MM.1S (cell line): Measurements from ENCODE around the gene SNX20.

Experiments used
- DNase-seq: peaks from one replicate; pipeline ENCODE4 v3.0.0-alpha.2; 2015
- H2AFZ ChIP-seq: fragments of 300-600 bp; sonication (generic); 2 replicates; pipeline ENCODE4 v1.6.0; 2016; ENCODE audit warnings: antibody characterized with exemption, low read length
- H3F3A ChIP-seq: fragments of 300-600 bp; sonication (generic); 2 replicates; pipeline ENCODE4 v1.6.1; 2016; ENCODE audit warnings: mild to moderate bottlenecking, antibody characterized with exemption, low read length, moderate library complexity, mixed read lengths; ENCODE audit not compliant: insufficient read depth
- H3K27ac ChIP-seq: fragments of 300-600 bp; sonication (generic); 2 replicates; pipeline ENCODE4 v1.5.1; 2016; ENCODE audit warnings: mild to moderate bottlenecking, low read length
- H3K27me3 ChIP-seq: fragments of 300-600 bp; sonication (generic); replicated peaks from 2 replicates; pipeline ENCODE4 v1.6.0; 2016; ENCODE audit warnings: low read length; ENCODE audit not compliant: insufficient read depth
- H3K36me3 ChIP-seq: fragments of 300-600 bp; sonication (generic); replicated peaks from 2 replicates; pipeline ENCODE4 v1.6.1; 2016; ENCODE audit warnings: mild to moderate bottlenecking, low read length, mixed read lengths; ENCODE audit not compliant: insufficient read depth
- H3K4me1 ChIP-seq: fragments of 300-600 bp; sonication (generic); 2 replicates; pipeline ENCODE4 v1.6.1; 2016; ENCODE audit warnings: low read length, mixed read lengths
- H3K4me2 ChIP-seq: fragments of 300-600 bp; sonication (generic); 2 replicates; pipeline ENCODE4 v1.6.0; 2016; ENCODE audit warnings: low read depth, low read length
- H3K4me3 ChIP-seq: fragments of 300-600 bp; sonication (generic); 2 replicates; pipeline ENCODE4 v1.5.1; 2016; ENCODE audit warnings: low read length, mixed read lengths
- H3K79me2 ChIP-seq: fragments of 300-600 bp; sonication (generic); 2 replicates; pipeline ENCODE4 v1.6.1; 2016; ENCODE audit warnings: mixed run types, low read length, mixed read lengths
- H3K9ac ChIP-seq: fragments of 300-600 bp; sonication (generic); 2 replicates; pipeline ENCODE4 v1.6.1; 2016; ENCODE audit warnings: low read length, mixed read lengths
- H3K9me2 ChIP-seq: fragments of 300-600 bp; sonication (generic); replicated peaks from 2 replicates; pipeline ENCODE4 v1.6.1; 2016; ENCODE audit warnings: mild to moderate bottlenecking, low read length, mixed read lengths; ENCODE audit not compliant: insufficient read depth
- H3K9me3 ChIP-seq: fragments of 300-600 bp; sonication (generic); replicated peaks from 2 replicates; pipeline ENCODE4 v1.6.1; 2016; ENCODE audit warnings: mild to moderate bottlenecking, low read length, mixed read lengths; ENCODE audit not compliant: insufficient read depth
- H4K20me1 ChIP-seq: fragments of 300-600 bp; sonication (generic); 2 replicates; pipeline ENCODE4 v1.6.1; 2016; ENCODE audit warnings: mild to moderate bottlenecking, low read length, moderate library complexity, mixed read lengths; ENCODE audit not compliant: insufficient read depth
- CTCF ChIP-seq: fragments of 300-600 bp; sonication (generic); IDR thresholded peaks from 2 replicates; pipeline ENCODE4 v1.5.1; 2016; ENCODE audit warnings: antibody characterized with exemption, low read length, mixed read lengths
- EZH2 ChIP-seq: fragments of 300-600 bp; sonication (generic); optimal IDR thresholded peaks from 2 replicates; pipeline ENCODE3; 2017; ENCODE audit warnings: low read depth, mild to moderate bottlenecking, antibody characterized with exemption, low read length, mixed read lengths
- EZH2phosphoT487 ChIP-seq: fragments of 300-600 bp; sonication (generic); IDR thresholded peaks from 2 replicates; pipeline ENCODE4 v1.6.1; 2018; ENCODE audit warnings: antibody characterized with exemption, low read length

SNX20 gene

DNA sequence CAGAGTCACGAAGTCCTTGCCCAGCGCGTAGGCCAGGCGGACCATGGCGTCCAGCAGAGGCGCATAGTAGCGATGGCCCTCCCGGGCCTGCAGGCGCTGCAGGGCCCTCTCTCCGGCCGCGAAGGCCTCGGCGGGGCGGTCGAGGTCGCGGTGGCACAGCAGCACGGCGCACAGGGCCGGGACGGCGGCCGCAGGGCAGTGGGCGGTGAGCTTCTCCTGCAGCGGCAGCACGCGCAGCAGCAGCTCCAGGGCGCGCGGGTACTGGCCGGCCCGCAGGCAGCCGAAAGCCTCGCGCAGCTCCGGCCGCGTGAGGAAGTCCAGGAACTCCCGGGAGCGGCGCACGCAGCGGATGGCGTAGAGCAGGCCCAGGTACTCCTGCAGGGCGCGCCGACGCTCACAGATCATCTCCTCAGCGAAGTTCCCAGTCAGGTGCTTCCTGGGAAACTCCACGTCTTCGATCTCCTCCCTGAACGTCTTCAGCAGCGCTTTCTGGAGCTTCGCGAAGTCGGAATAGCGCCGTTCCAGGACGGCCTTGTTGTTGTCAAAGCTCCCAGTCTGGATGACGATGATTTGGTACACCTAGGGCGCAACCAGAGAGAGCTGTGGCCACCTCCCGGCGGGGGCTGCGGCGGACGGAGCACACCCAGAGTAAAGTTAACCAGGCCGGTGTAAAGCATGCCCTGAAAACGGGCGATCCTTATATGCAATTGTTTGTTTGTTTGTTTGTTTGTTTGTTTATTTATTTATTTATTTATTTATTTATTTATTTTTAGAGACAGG is 7.4 kb downstream of the SNX20 start:
- H3K4me3 ChIP-seq, result no peak overlapping the region
- H3K36me3 ChIP-seq, result peaks cover 16% of the 10 kb centered on the region
- DNase-seq, result no peak
- no peaks in the 10 kb centered on the region for H3K4me1 ChIP-seq
- H2AFZ ChIP-seq, result no peak overlapping the region
- H3K9me2 ChIP-seq, result no peaks in the 10 kb centered on the region
- no peak overlapping the region for H3K4me2 ChIP-seq
- no peak overlapping the region for H3K9ac ChIP-seq
- H3K79me2 ChIP-seq, result peaks cover 5% of the 10 kb centered on the region; the same call in 1 of the 2 replicates
- no peak overlapping the region for H3K27ac ChIP-seq
- no peaks in the 10 kb centered on the region for H3F3A ChIP-seq
- H3K9me3 ChIP-seq, result no peaks in the 10 kb centered on the region; the same call in 1 of the 2 replicates
- H4K20me1 ChIP-seq, result no peaks in the 10 kb centered on the region
- no peaks in the 10 kb centered on the region for H3K27me3 ChIP-seq
- no peak for TF ChIP-seq CTCF
- TF ChIP-seq EZH2phosphoT487, result no peak
- TF ChIP-seq EZH2, result no peak

DNA sequence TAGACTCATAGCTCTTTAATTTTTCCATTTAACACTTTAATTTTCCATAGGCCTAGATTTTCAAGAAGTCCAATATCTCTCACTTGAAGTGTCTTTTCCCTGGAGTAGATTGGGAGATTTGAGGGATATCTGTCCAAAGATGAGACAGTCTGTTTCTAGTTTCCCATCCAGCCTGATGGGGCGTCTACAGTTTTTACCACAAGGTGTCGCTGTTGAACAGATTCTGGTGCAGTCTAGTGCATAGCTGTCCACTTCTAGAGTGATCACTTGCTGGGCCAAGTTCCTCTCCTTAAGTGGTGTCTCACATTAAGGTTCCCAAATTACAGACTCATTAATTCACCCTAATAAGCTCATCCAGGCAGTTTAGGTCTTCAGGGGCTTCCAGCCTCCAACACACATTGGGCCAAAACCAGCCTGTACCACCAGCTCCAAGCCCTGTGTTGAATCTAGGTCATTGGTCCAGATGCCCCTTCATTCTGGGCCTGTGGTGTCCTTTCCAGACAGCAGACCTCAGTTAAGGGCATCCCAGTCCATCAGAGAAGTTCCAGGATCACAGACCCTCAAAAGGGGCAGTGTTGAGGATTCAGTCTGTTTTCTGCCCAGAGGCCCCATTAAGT is 9.4 kb downstream of the SNX20 start:
- H3K4me1 ChIP-seq, result no peaks in the 10 kb centered on the region
- no peaks in the 10 kb centered on the region for H3K9me2 ChIP-seq
- DNase-seq, result peak; percentile 69
- no peak overlapping the region for H3K4me2 ChIP-seq
- no peak overlapping the region for H3K27ac ChIP-seq
- peaks cover 16% of the 10 kb centered on the region for H3K36me3 ChIP-seq
- H3F3A ChIP-seq, result no peaks in the 10 kb centered on the region; the same call in 1 of the 2 replicates
- H2AFZ ChIP-seq, result no peak overlapping the region
- no peak overlapping the region for H3K9ac ChIP-seq
- no peak for TF ChIP-seq EZH2phosphoT487
- peak; percentile 80 for TF ChIP-seq CTCF
- H3K4me3 ChIP-seq, result no peak overlapping the region
- H3K9me3 ChIP-seq, result no peaks in the 10 kb centered on the region; the same call in 1 of the 2 replicates
- H3K27me3 ChIP-seq, result no peaks in the 10 kb centered on the region
- H3K79me2 ChIP-seq, result no peaks in the 10 kb centered on the region
- no peaks in the 10 kb centered on the region for H4K20me1 ChIP-seq

- no peaks in the 10 kb centered on the region; the same call in 1 of the 2 replicates for H3K9me3 ChIP-seq
- no peaks in the 10 kb centered on the region for H4K20me1 ChIP-seq
- no peak overlapping the region for H3K4me3 ChIP-seq
- no peaks in the 10 kb centered on the region for H3K79me2 ChIP-seq
- no peaks in the 10 kb centered on the region; the same call in 1 of the 2 replicates for H3F3A ChIP-seq
- no peak overlapping the region for H2AFZ ChIP-seq
- no peaks in the 10 kb centered on the region for H3K4me1 ChIP-seq
- DNase-seq, result no peak
- TF ChIP-seq EZH2phosphoT487 (no peak), EZH2 (no peak), CTCF (no peak)
- H3K36me3 ChIP-seq, result peaks cover 12% of the 10 kb centered on the region
- H3K4me2 ChIP-seq, result no peak overlapping the region
- no peaks in the 10 kb centered on the region for H3K9me2 ChIP-seq
- no peak overlapping the region for H3K27ac ChIP-seq
- no peaks in the 10 kb centered on the region for H3K27me3 ChIP-seq
- H3K9ac ChIP-seq, result no peak overlapping the region
Observed at GRCh38 chr16:50670476-50670875, 10.6 kb downstream of the SNX20 start.
